Activated naive CD4-positive, alpha-beta T cell treated with anti-CD3 and anti-CD28 coated beads, Interleukin-2, amount 50 U/mL, for 24 hours (primary cell): ENCODE results near the gene KRT39.
A peak's percentile ranks its signal among the peaks of the same experiment; 100 is the strongest.
"Not testable (repeated sequence)": the region's sequence is repeated elsewhere in the genome, so short reads cannot be mapped to it uniquely, and the experiment has no call there.

Experiments
- H3K27ac Mint-ChIP-seq: one replicate; pipeline ENCODE4 v1.8.0; 2021; ENCODE audit warnings: mild to moderate bottlenecking, mixed read lengths
- H3K27me3 Mint-ChIP-seq: one replicate; pipeline ENCODE4 v1.8.0; 2021; ENCODE audit warnings: mixed read lengths
- H3K36me3 Mint-ChIP-seq: one replicate; pipeline ENCODE4 v1.8.0; 2021; ENCODE audit warnings: mixed read lengths
- H3K4me1 Mint-ChIP-seq: one replicate; pipeline ENCODE4 v1.8.0; 2021; ENCODE audit warnings: mixed read lengths
- H3K4me3 Mint-ChIP-seq: one replicate; pipeline ENCODE4 v1.8.0; 2021; ENCODE audit warnings: mild to moderate bottlenecking, mixed read lengths
- H3K9me3 Mint-ChIP-seq: one replicate; pipeline ENCODE4 v1.8.0; 2021; ENCODE audit warnings: mixed read lengths

Gene KRT39

GRCh38 chr17:40966848-40967247 lies at the start of gene KRT39:
KRT39 (minus strand) TSS chr17:40966948; CDS start chr17:40966856, 92 bp downstream.
- Mint-ChIP-seq H3K4me3 (no peak within 1 kb of the TSS), H3K36me3 (no peaks in the 10 kb centered on the region), H3K9me3 (no peaks in the 10 kb centered on the region), H3K4me1 (no peaks in the 10 kb centered on the region), H3K27ac (no peak within 1 kb of the TSS), H3K27me3 (peaks cover 4% of the 10 kb centered on the region)

DNA sequence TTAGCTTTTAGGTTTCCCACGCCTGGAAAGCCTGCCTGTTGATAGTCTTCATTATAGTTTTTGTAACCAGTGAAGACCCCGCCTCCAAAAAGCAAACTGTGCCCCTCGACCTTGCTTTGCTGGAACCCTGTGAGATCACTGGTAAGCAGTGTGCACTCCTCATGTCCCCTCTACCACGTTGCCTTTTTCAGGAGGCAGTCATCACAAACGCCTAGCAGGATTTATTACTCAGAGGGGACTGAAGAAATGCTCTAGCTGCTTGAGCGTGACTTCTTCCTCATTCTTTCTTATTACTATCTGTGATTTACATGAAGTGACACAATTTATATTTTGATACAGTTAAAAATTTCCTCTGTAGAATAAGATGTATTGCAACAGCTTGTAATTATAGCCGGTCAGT lies 48.7 kb upstream of the KRT39 start:
- Mint-ChIP-seq H3K27ac (no peak overlapping the region), H3K27me3 (peaks cover 2% of the 10 kb centered on the region), H3K4me3 (no peak overlapping the region), H3K9me3 (no peaks in the 10 kb centered on the region), H3K36me3 (no peaks in the 10 kb centered on the region), H3K4me1 (no peaks in the 10 kb centered on the region)

DNA sequence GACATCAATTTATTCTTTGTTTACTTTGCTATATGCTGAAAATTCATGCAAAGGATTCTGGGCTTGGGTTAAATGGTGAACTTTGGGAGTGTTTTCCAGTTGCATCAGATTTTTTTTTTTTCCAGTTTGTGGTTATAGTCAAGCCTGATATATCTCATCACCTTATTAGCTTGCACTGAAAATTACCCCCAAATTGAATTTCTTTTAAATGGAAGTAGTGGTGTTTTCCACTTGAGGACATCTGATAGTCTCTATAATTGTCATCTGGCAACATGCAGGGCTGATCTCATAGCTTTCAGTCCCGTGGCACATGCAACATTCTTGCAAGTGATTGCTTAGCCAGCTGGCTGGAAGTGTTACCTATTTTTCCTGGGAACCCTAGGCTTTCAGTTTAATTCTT lies 46.9 kb upstream of the KRT39 start:
- Mint-ChIP-seq H3K27me3 (peaks cover 2% of the 10 kb centered on the region), H3K9me3 (no peaks in the 10 kb centered on the region), H3K36me3 (no peaks in the 10 kb centered on the region), H3K4me1 (no peaks in the 10 kb centered on the region), H3K4me3 (no peak overlapping the region), H3K27ac (no peak overlapping the region)

DNA sequence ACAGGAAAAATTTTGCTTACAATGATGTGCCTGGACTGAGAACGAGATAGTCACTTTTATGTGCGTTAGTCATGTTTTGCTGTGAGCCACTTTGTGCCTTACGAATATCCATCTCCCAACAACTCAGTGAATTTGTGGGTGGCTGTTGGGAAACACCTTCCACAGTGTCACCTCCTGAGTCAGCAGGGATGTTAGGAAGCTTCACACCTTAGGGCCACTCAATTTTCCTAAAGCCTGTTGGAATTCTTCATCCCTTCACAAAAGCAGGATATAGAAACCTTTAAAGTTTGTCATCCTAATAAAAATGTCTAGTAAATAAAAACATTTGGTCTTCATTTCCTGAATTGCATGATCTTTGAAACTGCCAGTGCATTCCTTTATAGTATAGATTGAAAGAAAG lies 46.4 kb upstream of the KRT39 start:
- H3K4me3 Mint-ChIP-seq: no peak overlapping the region
- no peak overlapping the region for H3K27ac Mint-ChIP-seq
- peaks cover 2% of the 10 kb centered on the region for H3K27me3 Mint-ChIP-seq
- H3K4me1 Mint-ChIP-seq: no peaks in the 10 kb centered on the region
- no peaks in the 10 kb centered on the region for H3K36me3 Mint-ChIP-seq
- no peaks in the 10 kb centered on the region for H3K9me3 Mint-ChIP-seq

DNA sequence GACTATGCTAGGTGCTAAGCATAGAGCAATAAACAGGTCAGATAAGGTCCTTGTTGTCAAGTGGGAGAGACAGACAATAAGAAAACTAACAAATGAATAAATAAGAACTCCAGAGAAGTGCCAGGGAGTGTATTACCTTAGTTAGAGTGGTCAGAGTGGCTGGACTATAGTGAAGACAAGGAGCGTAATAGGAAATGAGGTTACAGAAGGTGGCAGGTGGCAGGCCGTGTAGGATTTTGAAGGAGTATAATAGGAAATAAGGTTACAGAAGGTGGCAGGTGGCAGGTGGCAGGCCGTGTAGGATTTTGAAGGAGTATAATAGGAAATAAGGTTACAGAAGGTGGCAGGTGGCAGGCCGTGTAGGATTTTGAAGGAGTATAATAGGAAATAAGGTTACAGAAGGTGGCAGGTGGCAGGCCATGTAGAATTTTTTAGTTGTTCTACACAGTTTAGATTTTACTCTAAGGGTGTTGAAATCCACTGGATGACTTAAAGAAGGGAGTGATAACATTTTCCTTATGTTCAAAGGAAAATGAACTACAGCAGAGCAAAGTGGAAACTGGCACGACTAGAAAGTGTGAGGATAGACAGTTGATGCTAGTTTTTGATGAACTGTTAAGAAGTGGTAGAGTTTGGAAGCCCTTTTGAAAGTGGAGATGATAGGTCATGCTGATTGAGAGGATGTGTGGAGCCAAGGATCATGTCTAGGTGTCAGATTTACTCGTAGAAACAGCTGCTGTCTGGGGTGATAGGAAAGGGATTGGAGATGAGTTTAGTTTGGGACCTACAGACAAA lies 45.8 kb upstream of the KRT39 start:
- Mint-ChIP-seq H3K4me3 (no peak overlapping the region), H3K9me3 (no peaks in the 10 kb centered on the region), H3K36me3 (no peaks in the 10 kb centered on the region), H3K4me1 (no peaks in the 10 kb centered on the region), H3K27ac (peak overlapping the region; percentile 9), H3K27me3 (peaks cover 2% of the 10 kb centered on the region)

- no peak overlapping the region for H3K27ac Mint-ChIP-seq
- H3K27me3 Mint-ChIP-seq: peaks cover 2% of the 10 kb centered on the region
- no peaks in the 10 kb centered on the region for H3K4me1 Mint-ChIP-seq
- H3K36me3 Mint-ChIP-seq: no peaks in the 10 kb centered on the region
- no peak overlapping the region for H3K4me3 Mint-ChIP-seq
- no peaks in the 10 kb centered on the region for H3K9me3 Mint-ChIP-seq
Measured at GRCh38 chr17:41010441-41010840, 43.7 kb upstream of the KRT39 start.

- no peaks in the 10 kb centered on the region for H3K36me3 Mint-ChIP-seq
- no peaks in the 10 kb centered on the region for H3K4me1 Mint-ChIP-seq
- H3K9me3 Mint-ChIP-seq: no peaks in the 10 kb centered on the region
- no peak overlapping the region for H3K27ac Mint-ChIP-seq
- H3K4me3 Mint-ChIP-seq: no peak overlapping the region
- peaks cover 2% of the 10 kb centered on the region for H3K27me3 Mint-ChIP-seq
Measured at GRCh38 chr17:41009936-41010335, 43.2 kb upstream of the KRT39 start.

GRCh38 chr17:41009301-41009760 lies 42.6 kb upstream of the KRT39 start:
- Mint-ChIP-seq H3K4me1 (no peaks in the 10 kb centered on the region), H3K36me3 (no peaks in the 10 kb centered on the region), H3K27ac (no peak overlapping the region), H3K4me3 (no peak overlapping the region), H3K27me3 (no peaks in the 10 kb centered on the region), H3K9me3 (no peaks in the 10 kb centered on the region)

DNA sequence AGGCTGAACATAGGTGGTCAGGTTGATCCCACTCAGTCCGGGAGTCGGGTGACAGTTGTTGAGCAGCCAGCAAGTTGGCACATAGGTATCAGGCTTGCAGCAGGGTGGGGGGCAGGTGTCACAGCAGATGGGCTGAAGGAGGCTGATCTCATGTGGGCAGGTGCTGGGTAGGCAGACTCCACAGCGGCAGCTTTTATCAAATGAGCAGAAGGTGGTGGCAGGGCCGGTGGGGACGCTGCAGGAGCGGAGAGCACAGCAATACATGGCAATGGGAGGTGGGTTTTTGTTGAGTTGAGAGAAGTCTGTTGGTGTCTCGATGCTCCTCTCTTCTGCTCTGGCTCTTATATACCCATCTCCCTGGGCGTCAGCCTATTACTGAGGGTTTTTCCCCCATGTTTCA lies 42.1 kb upstream of the KRT39 start, which contains the start of gene KRTAP3-1:
Gene KRTAP3-1, minus strand, starts transcription at position 318 of the 400 bp plus-strand sequence. Its CDS starts 54 bp downstream, at position 264.
- H3K27ac Mint-ChIP-seq: no peak within 1 kb of the TSS
- no peaks in the 10 kb centered on the region for H3K4me1 Mint-ChIP-seq
- no peaks in the 10 kb centered on the region for H3K36me3 Mint-ChIP-seq
- H3K4me3 Mint-ChIP-seq: no peak within 1 kb of the TSS
- no peaks in the 10 kb centered on the region for H3K27me3 Mint-ChIP-seq
- H3K9me3 Mint-ChIP-seq: no peaks in the 10 kb centered on the region

DNA sequence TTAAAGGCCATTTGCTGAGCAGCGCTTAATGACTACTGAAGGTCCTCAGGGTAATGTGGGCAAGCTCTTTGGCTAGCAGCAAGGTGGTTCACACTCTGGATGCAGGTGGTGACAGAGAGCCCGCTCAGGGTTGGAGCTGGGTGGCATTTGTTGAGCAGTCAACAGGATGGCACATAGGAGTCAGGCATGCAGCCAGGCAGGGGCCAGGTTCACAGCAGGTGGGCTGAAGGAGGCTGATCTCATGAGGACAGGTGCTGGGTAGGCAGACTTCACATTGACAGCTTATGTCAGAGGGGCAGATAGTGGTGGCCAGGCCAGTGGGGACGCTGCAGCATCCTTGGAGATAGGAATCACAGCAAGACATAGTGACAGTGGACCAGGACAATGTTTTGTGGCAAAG lies 37.6 kb upstream of the KRT39 start:
- Mint-ChIP-seq H3K27me3 (peaks cover 2% of the 10 kb centered on the region), H3K9me3 (no peaks in the 10 kb centered on the region), H3K36me3 (peaks cover 2% of the 10 kb centered on the region), H3K4me3 (no peak overlapping the region), H3K4me1 (no peaks in the 10 kb centered on the region), H3K27ac (no peak overlapping the region)

- peaks cover 4% of the 10 kb centered on the region for H3K27me3 Mint-ChIP-seq
- no peak overlapping the region for H3K4me3 Mint-ChIP-seq
- peaks cover 2% of the 10 kb centered on the region for H3K36me3 Mint-ChIP-seq
- no peaks in the 10 kb centered on the region for H3K4me1 Mint-ChIP-seq
- no peaks in the 10 kb centered on the region for H3K9me3 Mint-ChIP-seq
- H3K27ac Mint-ChIP-seq: no peak overlapping the region
Measured at GRCh38 chr17:41003926-41004325, 37.2 kb upstream of the KRT39 start.

DNA sequence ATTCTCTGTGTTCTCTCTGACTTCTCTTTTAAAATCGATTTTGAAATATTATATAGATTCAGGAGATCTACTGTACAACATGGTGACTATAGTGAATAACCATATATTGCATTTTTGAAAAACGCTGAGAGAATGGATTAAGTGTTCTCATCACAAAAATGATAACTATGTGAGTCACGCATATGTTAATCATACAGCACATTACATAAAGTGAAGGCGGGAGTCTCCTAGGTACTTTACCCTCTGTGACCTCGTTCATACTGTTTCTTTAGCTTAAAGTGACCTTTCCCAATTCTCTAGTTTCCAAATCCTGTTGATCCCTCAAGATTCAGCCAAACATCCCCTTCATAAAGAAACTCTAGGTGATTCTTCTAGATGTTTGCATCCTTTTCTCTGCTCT lies 36.1 kb upstream of the KRT39 start:
- Mint-ChIP-seq H3K27me3 (peaks cover 7% of the 10 kb centered on the region), H3K4me3 (no peak overlapping the region), H3K9me3 (no peaks in the 10 kb centered on the region), H3K4me1 (no peaks in the 10 kb centered on the region), H3K27ac (no peak overlapping the region), H3K36me3 (peaks cover 2% of the 10 kb centered on the region)

GRCh38 chr17:41001795-41002194 lies 35.0 kb upstream of the KRT39 start:
- Mint-ChIP-seq H3K27ac (no peak overlapping the region), H3K27me3 (peaks cover 9% of the 10 kb centered on the region), H3K4me3 (no peak overlapping the region), H3K9me3 (no peaks in the 10 kb centered on the region), H3K4me1 (no peaks in the 10 kb centered on the region), H3K36me3 (peaks cover 2% of the 10 kb centered on the region)

GRCh38 chr17:40999563-40999962 lies 32.8 kb upstream of the KRT39 start, which contains the start of gene KRTAP3-2:
KRTAP3-2 (minus strand) TSS chr17:40999906; CDS start chr17:40999853, 53 bp downstream.
- H3K36me3 Mint-ChIP-seq, H3K4me3 Mint-ChIP-seq, H3K27ac Mint-ChIP-seq, H3K4me1 Mint-ChIP-seq, H3K9me3 Mint-ChIP-seq: not testable (repeated sequence)
- H3K27me3 Mint-ChIP-seq: peaks cover 12% of the 10 kb centered on the region

- Mint-ChIP-seq H3K4me1 (no peaks in the 10 kb centered on the region), H3K36me3 (peaks cover 2% of the 10 kb centered on the region), H3K4me3 (no peak overlapping the region), H3K27ac (no peak overlapping the region), H3K27me3 (peaks cover 20% of the 10 kb centered on the region), H3K9me3 (no peaks in the 10 kb centered on the region)
Measured at GRCh38 chr17:40997361-40997760, 30.6 kb upstream of the KRT39 start.

DNA sequence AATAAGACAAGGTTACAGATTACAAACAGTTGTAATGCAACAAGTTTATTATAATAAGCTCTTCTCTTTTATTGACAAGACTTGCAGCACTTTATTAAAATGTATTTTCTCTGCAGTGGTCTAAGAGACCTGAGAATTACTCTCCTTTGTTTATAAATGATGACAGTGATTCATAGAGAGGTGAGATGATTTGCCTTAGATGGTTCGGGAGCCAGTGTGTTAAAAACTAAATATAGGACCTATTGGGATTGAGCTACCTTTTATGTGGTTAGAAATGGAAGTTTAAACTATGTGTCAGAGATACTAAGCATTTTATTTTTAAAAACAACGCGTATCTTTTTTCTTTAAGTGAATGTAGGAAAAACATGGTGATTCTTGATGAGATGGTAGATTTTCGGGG lies 30.1 kb upstream of the KRT39 start:
- Mint-ChIP-seq H3K27ac (no peak overlapping the region), H3K36me3 (peaks cover 2% of the 10 kb centered on the region), H3K27me3 (peaks cover 23% of the 10 kb centered on the region)

More for the DNA sequence above, 30.1 kb upstream of the KRT39 start:
- Mint-ChIP-seq H3K4me1 (no peaks in the 10 kb centered on the region), H3K4me3 (no peak overlapping the region), H3K9me3 (no peaks in the 10 kb centered on the region)
